ENCODE data around the gene VIT. TPM values are rescaled to one million over a fixed set of nuclear protein-coding genes. Genes with fewer than 3 reads are reported as not detected.

Gene VIT
- total RNA-seq, 6 experiments from 2014 or later = 3.7 to 11.6 (median 9.7) TPM

- Mint-ChIP-seq H3K4me3 (no peak overlapping the region), H3K27ac (peak overlapping the region; percentile 84), H3K4me1 (ENCODE audit: low read depth) (peaks cover 81% of the 10 kb centered on the region), H3K27me3 (ENCODE audit: insufficient read depth) (no peaks in the 10 kb centered on the region; the same call in none of the 2 replicates), H3K36me3 (ENCODE audit: low read depth) (peaks cover 9% of the 10 kb centered on the region), H3K9me3 (peaks cover 3% of the 10 kb centered on the region)
- no peak for DNase-seq
- no peak; the same call in 1 of the 2 replicates for TF ChIP-seq CTCF (IDR thresholded peaks at IDR 0.05)
These were observed 9.0 kb downstream of the VIT start for GRCh38 chr2:36705326-36706020.

DNA sequence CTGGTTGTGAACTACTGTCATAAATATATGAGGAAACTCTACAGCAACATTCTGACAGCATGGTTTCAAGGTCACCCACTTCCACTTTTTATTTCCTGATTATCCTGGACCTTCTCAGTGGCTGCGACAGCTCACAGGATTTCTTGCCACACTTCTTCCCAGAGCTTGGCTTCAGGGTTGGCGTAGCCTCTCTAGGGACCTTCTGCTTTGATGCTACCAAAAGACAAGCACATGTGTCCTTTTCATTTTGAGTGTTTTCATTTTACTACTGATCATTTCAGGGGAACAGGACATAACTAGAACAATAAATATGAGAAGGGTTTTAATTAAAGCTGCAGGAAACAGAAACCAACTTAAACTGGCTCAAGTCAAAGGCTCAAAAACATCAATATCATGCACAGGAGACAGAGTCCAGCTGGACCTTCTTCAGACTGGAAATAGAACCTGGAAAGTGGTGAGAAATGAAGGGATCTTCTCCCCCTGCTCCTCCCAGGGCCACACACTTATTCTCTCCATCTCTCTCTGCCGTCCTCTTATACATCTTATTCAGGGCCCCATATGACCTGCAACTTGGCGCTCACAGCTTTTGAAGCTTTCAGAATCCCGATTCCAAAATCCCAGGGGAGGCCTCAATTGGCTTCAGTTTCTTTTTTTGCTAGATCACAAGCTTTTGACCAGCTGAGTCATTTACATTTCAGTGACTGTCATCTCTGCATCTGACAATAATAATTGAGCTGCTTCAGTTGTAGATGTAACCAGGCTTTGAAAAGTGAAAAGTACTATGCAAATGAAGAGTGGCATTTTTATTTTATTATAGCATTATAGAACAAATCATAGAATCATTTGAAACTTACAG lies 9.7 kb downstream of the VIT start:
- Mint-ChIP-seq H3K27me3 (ENCODE audit: insufficient read depth) (no peaks in the 10 kb centered on the region; the same call in none of the 2 replicates), H3K4me3 (peak overlapping the region; percentile 36; the same call in 1 of the 2 replicates), H3K36me3 (ENCODE audit: low read depth) (peaks cover 16% of the 10 kb centered on the region), H3K9me3 (peaks cover 11% of the 10 kb centered on the region), H3K4me1 (ENCODE audit: low read depth) (peaks cover 82% of the 10 kb centered on the region), H3K27ac (peak overlapping the region; percentile 84)
- DNase-seq = no peak
- no peak; the same call in 1 of the 2 replicates for TF ChIP-seq CTCF (IDR thresholded peaks at IDR 0.05)

DNA sequence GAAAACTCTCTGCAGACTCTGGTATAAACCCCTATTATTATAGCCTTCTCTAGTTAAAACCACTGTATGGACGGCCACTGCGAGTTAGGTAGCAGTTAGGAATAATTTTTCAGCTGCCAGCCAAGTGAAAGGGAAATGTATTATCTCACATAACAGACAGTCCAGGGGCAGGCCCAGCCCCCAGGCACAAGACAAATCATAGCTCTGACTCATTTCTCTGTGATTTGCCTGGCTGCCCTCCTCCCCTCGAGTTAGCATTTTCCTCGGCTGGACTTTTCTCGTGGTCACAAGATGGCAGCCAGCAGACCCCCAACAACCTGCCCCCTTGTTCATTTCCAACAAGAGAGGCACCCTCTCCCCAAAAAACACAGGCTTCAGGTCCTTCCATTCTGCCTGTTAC lies 10.5 kb downstream of the VIT start:
- Mint-ChIP-seq H3K36me3 (ENCODE audit: low read depth) (peaks cover 21% of the 10 kb centered on the region), H3K27ac (peak overlapping the region; percentile 84), H3K4me1 (ENCODE audit: low read depth) (peaks cover 82% of the 10 kb centered on the region), H3K27me3 (ENCODE audit: insufficient read depth) (no peaks in the 10 kb centered on the region; the same call in none of the 2 replicates), H3K9me3 (peaks cover 11% of the 10 kb centered on the region), H3K4me3 (peak overlapping the region; percentile 24; the same call in 1 of the 2 replicates)
- peak; percentile 66 for DNase-seq
- TF ChIP-seq CTCF (IDR thresholded peaks at IDR 0.05) = no peak

DNA sequence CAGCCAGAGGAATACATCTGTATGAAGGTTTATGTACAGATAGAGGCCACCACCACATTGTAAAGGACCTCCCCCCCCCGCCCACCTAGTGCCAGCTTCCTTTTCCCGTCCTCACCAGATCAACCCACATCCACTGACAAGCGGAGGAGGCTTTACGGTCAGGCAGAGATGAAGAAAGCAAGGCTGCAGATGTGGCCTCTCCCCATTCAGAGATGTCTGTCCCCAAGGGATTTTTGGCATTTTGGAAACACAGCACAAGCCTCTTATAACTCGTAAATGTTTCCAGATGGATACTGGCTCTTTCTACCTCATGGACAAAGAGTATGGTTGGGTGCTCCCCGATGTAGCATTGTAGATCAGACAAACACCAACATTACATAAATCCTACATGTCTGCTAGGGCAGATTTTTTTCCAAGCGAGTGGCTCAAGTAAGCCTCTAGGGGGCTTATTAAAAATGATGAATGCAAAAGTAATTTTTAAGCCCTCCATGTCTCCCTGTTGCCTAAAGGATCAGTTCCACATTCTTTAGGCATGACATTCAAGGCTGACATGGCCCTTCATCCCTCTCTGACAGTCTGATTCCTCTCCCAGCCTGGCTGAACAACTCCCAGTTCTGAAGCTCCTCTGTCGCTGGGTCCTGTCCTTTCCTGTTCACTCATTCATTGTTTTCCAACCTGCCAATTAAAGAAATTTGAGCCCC lies 11.7 kb downstream of the VIT start:
- DNase-seq = peak; percentile 78
- H3K9me3 Mint-ChIP-seq = peaks cover 11% of the 10 kb centered on the region
- no peaks in the 10 kb centered on the region; the same call in none of the 2 replicates for H3K27me3 Mint-ChIP-seq (ENCODE audit: insufficient read depth)
- H3K27ac Mint-ChIP-seq = peak overlapping the region; percentile 84
- H3K4me1 Mint-ChIP-seq (ENCODE audit: low read depth) = peaks cover 78% of the 10 kb centered on the region
- peak overlapping the region; percentile 38 for H3K4me3 Mint-ChIP-seq
- H3K36me3 Mint-ChIP-seq (ENCODE audit: low read depth) = peaks cover 22% of the 10 kb centered on the region
- TF ChIP-seq CTCF (IDR thresholded peaks at IDR 0.05) = peak; percentile 73

DNA sequence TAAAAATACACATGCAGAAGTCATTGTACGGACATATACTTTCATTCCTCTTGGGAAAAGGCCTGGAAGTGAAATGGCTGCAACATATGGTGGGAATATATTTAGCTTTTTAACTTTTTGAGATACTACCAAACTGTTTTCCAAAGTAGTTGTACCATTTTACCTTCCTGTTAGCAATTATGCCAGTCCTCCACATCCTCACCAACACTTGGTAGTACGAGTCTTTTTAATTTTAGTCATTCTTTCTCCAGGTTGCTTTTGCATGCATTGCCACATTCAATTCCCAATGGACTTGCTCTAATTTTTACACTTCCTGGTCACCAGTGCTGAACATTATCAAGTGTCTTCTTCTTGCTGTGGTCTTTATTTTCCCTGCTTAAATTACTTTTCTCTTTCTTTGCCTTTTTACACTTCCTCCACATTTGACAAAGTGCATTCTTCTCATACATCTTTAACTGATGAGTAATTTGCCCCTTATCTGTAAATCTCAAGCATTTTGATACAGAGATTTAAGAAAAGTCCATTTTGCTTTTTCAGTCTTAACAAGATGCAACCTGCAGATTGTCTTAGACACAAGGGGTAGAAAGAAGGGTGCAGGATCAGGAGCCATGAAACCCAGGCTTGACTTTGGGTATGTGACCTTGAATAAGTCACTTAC lies 14.5 kb downstream of the VIT start:
- H3K27me3 Mint-ChIP-seq (ENCODE audit: insufficient read depth) = peaks cover 4% of the 10 kb centered on the region
- H3K9me3 Mint-ChIP-seq = peaks cover 11% of the 10 kb centered on the region
- no peak overlapping the region; the same call in 1 of the 2 replicates for H3K27ac Mint-ChIP-seq
- H3K4me3 Mint-ChIP-seq = no peak overlapping the region
- TF ChIP-seq CTCF (IDR thresholded peaks at IDR 0.05) = no peak
- DNase-seq = no peak
- peaks cover 59% of the 10 kb centered on the region for H3K4me1 Mint-ChIP-seq (ENCODE audit: low read depth)
- H3K36me3 Mint-ChIP-seq (ENCODE audit: low read depth) = peaks cover 22% of the 10 kb centered on the region

All from HFFc6 (cell line).